Muscle layer of duodenum (tissue), 2 donors: ENCODE results near the gene SLC47A1.

Source experiments
- H3K27ac ChIP-seq: one replicate; pipeline ENCODE4 v1.7.0; 2013; ENCODE audit warnings: mild to moderate bottlenecking, low read length
- H3K27me3 ChIP-seq: one replicate; pipeline ENCODE4 v1.7.0; 2013; ENCODE audit warnings: low read depth, mild to moderate bottlenecking, control low read depth, low read length
- H3K36me3 ChIP-seq, 2 donors: one replicate each; pipeline ENCODE4 v1.7.0; 2013; ENCODE audit warnings: low read length in 2 of 2, control low read depth in 1 of 2, mild to moderate bottlenecking in 1 of 2; ENCODE audit not compliant: insufficient read depth in 2 of 2, control insufficient read depth in 1 of 2
- H3K4me1 ChIP-seq, 2 donors: one replicate each; pipeline ENCODE4 v1.7.0; 2013; ENCODE audit warnings: low read length in 2 of 2, mild to moderate bottlenecking in 2 of 2, control low read depth in 1 of 2, moderate library complexity in 1 of 2; ENCODE audit not compliant: insufficient read depth in 2 of 2, control insufficient read depth in 1 of 2
- H3K4me3 ChIP-seq, 2 donors: one replicate each; pipeline ENCODE4 v1.7.0; 2013; ENCODE audit warnings: low read length in 2 of 2, low read depth in 1 of 2, mild to moderate bottlenecking in 1 of 2
- H3K9me3 ChIP-seq, 2 donors: one replicate each; pipeline ENCODE4 v1.7.0; 2013; ENCODE audit warnings: low read length in 2 of 2, control low read depth in 1 of 2, mild to moderate bottlenecking in 1 of 2; ENCODE audit not compliant: control insufficient read depth in 1 of 2
- donor health status: healthy.

The SLC47A1 gene

GRCh38 chr17:19533718-19534561, at the start of gene SLC47A1:
TSS of gene SLC47A1 (plus strand) at chr17:19533854. CDS start at chr17:19533940, 86 bp downstream.
- peaks cover 0 to 15% of the 10 kb centered on the region in 2 donors for H3K4me1 ChIP-seq
- no peaks in the 10 kb centered on the region for H3K9me3 ChIP-seq
- no peaks in the 10 kb centered on the region for H3K27me3 ChIP-seq
- no peak within 1 kb of the TSS for H3K27ac ChIP-seq
- H3K4me3 ChIP-seq, result peak within 1 kb of the TSS; percentile 34 to 68
- no peaks in the 10 kb centered on the region for H3K36me3 ChIP-seq

GRCh38 chr17:19485800-19486340, 47.8 kb upstream of the SLC47A1 start:
- no peak overlapping the region for H3K27ac ChIP-seq
- no peaks in the 10 kb centered on the region for H3K36me3 ChIP-seq
- H3K4me1 ChIP-seq, result peaks cover 0 to 20% of the 10 kb centered on the region in 2 donors
- H3K27me3 ChIP-seq, result no peaks in the 10 kb centered on the region
- H3K4me3 ChIP-seq, result no peak overlapping the region
- no peaks in the 10 kb centered on the region for H3K9me3 ChIP-seq

- Histone ChIP-seq H3K27me3 (no peaks in the 10 kb centered on the region), H3K36me3 (no peaks in the 10 kb centered on the region), H3K4me3 (no peak overlapping the region), H3K4me1 (peaks cover 0 to 20% of the 10 kb centered on the region in 2 donors), H3K9me3 (no peaks in the 10 kb centered on the region), H3K27ac (no peak overlapping the region)
Measured at GRCh38 chr17:19486351-19487023, 47.2 kb upstream of the SLC47A1 start.

GRCh38 chr17:19487024-19487600, 46.5 kb upstream of the SLC47A1 start:
- H3K4me1 ChIP-seq, result peaks cover 0 to 19% of the 10 kb centered on the region in 2 donors
- no peak overlapping the region for H3K27ac ChIP-seq
- H3K9me3 ChIP-seq, result no peaks in the 10 kb centered on the region
- H3K27me3 ChIP-seq, result no peaks in the 10 kb centered on the region
- H3K36me3 ChIP-seq, result no peaks in the 10 kb centered on the region
- H3K4me3 ChIP-seq, result no peak overlapping the region

- no peaks in the 10 kb centered on the region for H3K27me3 ChIP-seq
- H3K4me3 ChIP-seq, result no peak overlapping the region
- H3K9me3 ChIP-seq, result no peaks in the 10 kb centered on the region
- H3K36me3 ChIP-seq, result no peaks in the 10 kb centered on the region
- no peak overlapping the region for H3K27ac ChIP-seq
- H3K4me1 ChIP-seq, result peaks cover 0 to 3% of the 10 kb centered on the region in 2 donors
Measured at GRCh38 chr17:19492141-19492540, 41.5 kb upstream of the SLC47A1 start.

GRCh38 chr17:19494961-19495806, 38.5 kb upstream of the SLC47A1 start:
- Histone ChIP-seq H3K9me3 (no peaks in the 10 kb centered on the region), H3K27me3 (no peaks in the 10 kb centered on the region), H3K36me3 (no peaks in the 10 kb centered on the region), H3K4me1 (no peaks in the 10 kb centered on the region), H3K27ac (no peak overlapping the region), H3K4me3 (no peak overlapping the region)

GRCh38 chr17:19495828-19496528, 37.7 kb upstream of the SLC47A1 start:
- Histone ChIP-seq H3K36me3 (no peaks in the 10 kb centered on the region), H3K9me3 (no peaks in the 10 kb centered on the region), H3K27me3 (no peaks in the 10 kb centered on the region), H3K4me3 (no peak overlapping the region), H3K27ac (no peak overlapping the region), H3K4me1 (no peaks in the 10 kb centered on the region)

- Histone ChIP-seq H3K27ac (no peak overlapping the region), H3K4me1 (no peaks in the 10 kb centered on the region), H3K36me3 (no peaks in the 10 kb centered on the region), H3K27me3 (no peaks in the 10 kb centered on the region), H3K9me3 (no peaks in the 10 kb centered on the region), H3K4me3 (no peak overlapping the region)
Measured at GRCh38 chr17:19497624-19498023, 36.0 kb upstream of the SLC47A1 start.

- Histone ChIP-seq H3K4me1 (no peaks in the 10 kb centered on the region), H3K27me3 (no peaks in the 10 kb centered on the region), H3K36me3 (no peaks in the 10 kb centered on the region), H3K4me3 (no peak overlapping the region), H3K9me3 (no peaks in the 10 kb centered on the region), H3K27ac (no peak overlapping the region)
Measured at GRCh38 chr17:19501219-19501618, 32.4 kb upstream of the SLC47A1 start.

GRCh38 chr17:19502517-19502916, 31.1 kb upstream of the SLC47A1 start:
- Histone ChIP-seq H3K27me3 (no peaks in the 10 kb centered on the region), H3K4me3 (no peak overlapping the region), H3K9me3 (no peaks in the 10 kb centered on the region), H3K4me1 (no peaks in the 10 kb centered on the region), H3K36me3 (no peaks in the 10 kb centered on the region), H3K27ac (no peak overlapping the region)
